Omental fat pad (tissue), 4 donors: ENCODE measurements around the gene TP73. TPM values are rescaled to one million over a fixed set of nuclear protein-coding genes. Genes with fewer than 3 reads are reported as not detected.

Source experiments
- ATAC-seq: fragments of 150-250 bp; one replicate; pipeline ENCODE4 v1.9.1; 2016; ENCODE audit warnings: mild to moderate bottlenecking, moderate library complexity; ENCODE audit not compliant: low FRiP score
- DNase-seq: peaks from one replicate; pipeline ENCODE4 v3.0.0-alpha.2; 2019; ENCODE audit warnings: low spot score
- CTCF ChIP-seq, 3 donors: fragments of 450-650 bp; IDR thresholded peaks; one replicate each; pipeline ENCODE4 v1.5.1; 2016 to 2017; ENCODE audit warnings: antibody characterized with exemption in 3 of 3, mild to moderate bottlenecking in 3 of 3, moderate library complexity in 2 of 3
- total RNA-seq, 4 donors: library from RNA; depleted of rRNA; stranded (reverse); fragments of >200 nt; gene quantifications; one replicate each; pipeline ENCODE4 v1.1.0, GENCODE V29; 2016

Gene TP73
- total RNA-seq, 4 donors from 2014 or later: not detected

- TF ChIP-seq CTCF (IDR thresholded peaks at IDR 0.05): no peak
- ATAC-seq: no peak
- no peak for DNase-seq
These were observed 23.1 kb downstream of the TP73 start for GRCh38 chr1:3675436-3675835.

GRCh38 chr1:3676581-3677470 lies 24.5 kb downstream of the TP73 start:
- no peak for ATAC-seq
- DNase-seq: no peak
- no peak for TF ChIP-seq CTCF (IDR thresholded peaks at IDR 0.05)

DNA sequence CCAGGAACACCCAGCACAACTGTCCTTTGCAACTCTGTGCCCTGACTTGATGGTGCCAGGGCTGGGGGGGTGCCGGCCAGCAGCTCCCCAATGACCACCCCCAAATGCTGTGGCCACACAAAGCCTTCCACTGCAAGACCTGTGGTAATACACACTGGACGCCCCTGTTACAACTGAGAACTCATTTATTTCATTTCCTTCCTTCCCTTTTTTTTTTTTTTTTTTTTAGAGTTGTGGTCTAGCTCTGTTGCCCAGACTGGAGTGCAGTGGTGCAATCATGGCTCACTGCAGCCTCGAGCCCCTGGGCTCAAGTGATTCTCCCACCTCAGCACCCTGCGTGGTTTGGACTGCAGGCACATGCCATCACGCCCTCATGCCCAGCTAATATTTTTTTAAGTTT lies 25.2 kb downstream of the TP73 start:
- no peak for DNase-seq
- ATAC-seq: no peak
- TF ChIP-seq CTCF (IDR thresholded peaks at IDR 0.05): no peak

GRCh38 chr1:3678361-3679097 lies 26.2 kb downstream of the TP73 start:
- ATAC-seq (peak; percentile 19), DNase-seq (no peak)
- TF ChIP-seq CTCF (IDR thresholded peaks at IDR 0.05): no peak

DNA sequence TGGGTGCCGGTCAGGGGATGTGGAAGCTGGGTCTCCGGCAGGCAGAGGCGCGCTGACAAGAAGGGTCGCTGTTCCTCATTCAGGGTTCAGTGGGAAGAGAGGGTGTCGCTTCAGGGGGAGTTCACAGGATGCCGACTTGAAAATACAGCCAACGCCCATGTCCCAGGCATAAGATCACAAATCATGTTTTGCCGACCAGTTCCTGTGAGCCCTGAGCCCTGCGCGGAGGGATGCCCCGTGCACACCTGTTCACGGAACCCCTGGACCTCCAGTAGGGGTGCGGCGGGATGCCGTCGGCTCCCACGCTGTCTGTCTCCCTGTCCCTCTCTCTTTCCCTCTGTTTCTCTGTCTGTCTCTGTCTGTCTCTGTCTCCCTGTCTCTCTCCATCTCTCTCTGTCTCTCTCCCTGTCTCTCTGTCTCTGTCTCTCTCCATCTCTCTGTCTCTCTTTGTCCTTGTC lies 26.8 kb downstream of the TP73 start:
- TF ChIP-seq CTCF (IDR thresholded peaks at IDR 0.05): no peak
- DNase-seq (no peak), ATAC-seq (no peak)

DNA sequence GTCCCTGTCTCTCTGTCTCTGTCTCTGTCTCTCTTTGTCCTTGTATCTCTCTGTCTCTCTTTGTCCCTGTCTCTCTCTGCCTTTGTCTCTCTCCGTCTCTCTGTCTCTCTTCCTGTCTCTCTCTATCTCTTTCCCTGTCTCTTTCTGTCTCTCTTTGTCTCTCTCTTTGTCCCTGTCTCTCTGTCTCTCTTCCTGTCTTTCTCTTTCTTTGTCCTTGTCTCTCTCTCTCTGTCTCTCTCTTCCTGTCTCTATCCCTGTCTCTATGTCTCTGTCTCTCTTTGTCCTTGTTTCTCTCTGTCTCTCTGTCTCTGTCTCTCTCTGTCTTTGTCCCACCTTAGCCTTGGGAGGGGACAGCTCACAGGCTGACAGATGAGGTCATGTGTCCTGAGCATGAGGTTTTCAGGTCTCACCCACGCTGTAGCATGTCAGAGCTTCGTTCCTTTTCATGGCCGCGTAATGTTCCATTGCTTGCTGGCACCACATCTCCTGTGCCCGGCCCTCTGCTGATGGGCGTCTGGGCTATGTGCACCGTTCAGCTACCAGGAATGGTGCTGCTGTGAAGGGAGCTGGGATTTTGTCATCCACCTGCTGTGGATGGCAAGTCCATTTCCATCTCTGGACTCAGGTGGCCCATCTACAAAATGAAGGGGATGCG lies 27.6 kb downstream of the TP73 start:
- DNase-seq: no peak
- no peak for TF ChIP-seq CTCF (IDR thresholded peaks at IDR 0.05)
- ATAC-seq: no peak
